ENCODE results near the gene FRG1.

DNA sequence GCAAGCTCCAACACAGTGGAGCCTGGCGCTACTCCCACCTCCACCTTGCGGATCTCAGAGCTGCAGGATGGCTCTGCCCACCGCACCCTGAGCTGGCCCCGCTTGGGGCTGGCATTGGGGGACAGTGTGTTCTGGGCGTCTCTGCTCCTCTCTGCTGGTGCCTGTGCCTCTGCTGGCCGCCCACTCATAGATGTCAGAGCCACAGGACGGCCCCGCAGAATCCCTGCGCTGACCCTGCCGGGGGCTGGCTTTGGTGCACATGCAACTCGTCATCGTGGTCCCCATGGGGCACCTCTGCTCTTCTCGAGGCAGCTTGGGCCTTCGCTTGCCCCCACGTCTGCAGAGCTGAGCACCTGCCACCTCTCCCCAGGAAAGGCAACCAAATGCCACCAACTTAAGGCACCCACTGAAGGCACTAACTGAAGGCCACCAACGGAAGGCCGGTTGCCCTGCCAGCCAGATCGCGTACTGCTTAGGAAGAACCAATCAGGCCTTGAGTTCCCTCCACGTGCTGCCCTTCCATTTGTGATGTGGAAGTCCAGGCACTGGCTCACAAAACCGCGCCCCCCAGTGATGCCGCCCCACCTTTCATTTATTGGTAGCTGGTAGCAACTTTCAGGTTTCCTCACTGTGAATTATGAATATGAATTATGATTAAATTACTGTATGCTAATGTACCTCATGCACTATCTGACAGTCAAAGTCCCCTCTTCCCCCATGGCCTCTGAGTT, 23.3 kb upstream of the FRG1 start:
- no peak for TF ChIP-seq EZH2 (IDR thresholded peaks at IDR 0.05; ENCODE audit: borderline replicate concordance, low read length)
- TF ChIP-seq, protein P1, sequence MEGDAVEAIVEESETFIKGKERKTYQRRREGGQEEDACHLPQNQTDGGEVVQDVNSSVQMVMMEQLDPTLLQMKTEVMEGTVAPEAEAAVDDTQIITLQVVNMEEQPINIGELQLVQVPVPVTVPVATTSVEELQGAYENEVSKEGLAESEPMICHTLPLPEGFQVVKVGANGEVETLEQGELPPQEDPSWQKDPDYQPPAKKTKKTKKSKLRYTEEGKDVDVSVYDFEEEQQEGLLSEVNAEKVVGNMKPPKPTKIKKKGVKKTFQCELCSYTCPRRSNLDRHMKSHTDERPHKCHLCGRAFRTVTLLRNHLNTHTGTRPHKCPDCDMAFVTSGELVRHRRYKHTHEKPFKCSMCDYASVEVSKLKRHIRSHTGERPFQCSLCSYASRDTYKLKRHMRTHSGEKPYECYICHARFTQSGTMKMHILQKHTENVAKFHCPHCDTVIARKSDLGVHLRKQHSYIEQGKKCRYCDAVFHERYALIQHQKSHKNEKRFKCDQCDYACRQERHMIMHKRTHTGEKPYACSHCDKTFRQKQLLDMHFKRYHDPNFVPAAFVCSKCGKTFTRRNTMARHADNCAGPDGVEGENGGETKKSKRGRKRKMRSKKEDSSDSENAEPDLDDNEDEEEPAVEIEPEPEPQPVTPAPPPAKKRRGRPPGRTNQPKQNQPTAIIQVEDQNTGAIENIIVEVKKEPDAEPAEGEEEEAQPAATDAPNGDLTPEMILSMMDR (conservative IDR thresholded peaks at IDR 0.05 in 1 of 2, IDR thresholded peaks at IDR 0.05 in 1 of 2; ENCODE audit: extremely low read depth in 1 of 2, insufficient read depth in 1 of 2, low read depth in 1 of 2, low read length in 2 of 2) = no peak

Data from mammary epithelial cell (primary cell).